A673 (cell line): Measurements from ENCODE around the gene PDCD11. TPM values are rescaled to one million over a fixed set of nuclear protein-coding genes. Genes with fewer than 3 reads are reported as not detected.

Experiments used
- BruUV-seq: library from RNA; stranded (reverse); fragments of 400-500 nt; replicated peaks from 2 replicates; lab custom pipeline; 2021; lab: Mats Ljungman, UMichigan
- CTCF ChIA-PET: fragments of 300-600 bp; sonication (Branson Sonifier 250); formaldehyde crosslinking; loops from one replicate; lab custom pipeline; 2022; ENCODE audit warnings: antibody characterized with exemption; lab: Charles Lee
- POLR2A ChIA-PET: fragments of 300-600 bp; sonication (Branson Sonifier 250); formaldehyde crosslinking; loops from one replicate; lab custom pipeline; 2022; ENCODE audit warnings: antibody characterized with exemption; ENCODE audit not compliant: low non-redundant PET; lab: Charles Lee
- DNase-seq: peaks from one replicate; pipeline ENCODE4 v3.0.0-alpha.2; 2015; ENCODE audit warnings: low spot score
- H3K27ac ChIP-seq: fragments of 200-600 bp; sonication (generic); 2 replicates; pipeline ENCODE4 v1.5.1; 2016; ENCODE audit warnings: mixed run types, low read depth, mild to moderate bottlenecking, mixed read lengths, antibody characterized with exemption, low read length; ENCODE audit not compliant: poor library complexity, severe bottlenecking
- H3K27me3 ChIP-seq: fragments of 200-600 bp; sonication (generic); replicated peaks from 2 replicates; pipeline ENCODE4 v1.6.1; 2017; ENCODE audit warnings: mixed run types, low read depth, mild to moderate bottlenecking, mixed read lengths, antibody characterized with exemption, low read length; ENCODE audit not compliant: insufficient read depth, poor library complexity
- H3K36me3 ChIP-seq: fragments of 200-600 bp; sonication (generic); 2 replicates; pipeline ENCODE4 v1.6.1; 2016; ENCODE audit warnings: mixed run types, mild to moderate bottlenecking, mixed read lengths, antibody characterized with exemption, low read length; ENCODE audit not compliant: insufficient read depth, poor library complexity, severe bottlenecking
- H3K4me1 ChIP-seq: fragments of 200-600 bp; sonication (generic); 2 replicates; pipeline ENCODE4 v1.6.1; 2017; ENCODE audit warnings: mixed run types, mild to moderate bottlenecking, mixed read lengths, antibody characterized with exemption, low read length; ENCODE audit not compliant: insufficient read depth, poor library complexity, severe bottlenecking
- H3K4me3 ChIP-seq: fragments of 200-600 bp; sonication (generic); 2 replicates; pipeline ENCODE4 v1.5.1; 2016; ENCODE audit warnings: low read depth, mixed run types, mild to moderate bottlenecking, mixed read lengths, low read length; ENCODE audit not compliant: poor library complexity, severe bottlenecking
- H3K9me3 ChIP-seq: fragments of 200-600 bp; sonication (generic); 2 replicates; pipeline ENCODE4 v1.6.1; 2016; ENCODE audit warnings: mixed run types, low read depth, mild to moderate bottlenecking, mixed read lengths, antibody characterized with exemption, low read length; ENCODE audit not compliant: poor library complexity, severe bottlenecking
- CTCF ChIP-seq: fragments of 300-800, 200-600 bp; sonication (generic); conservative IDR thresholded peaks from 2 replicates; pipeline ENCODE4 v1.5.1; 2017; ENCODE audit warnings: low read depth, mild to moderate bottlenecking, antibody characterized with exemption, low read length, moderate library complexity, mixed read lengths
- EZH2 ChIP-seq: fragments of 200-600 bp; sonication (generic); IDR thresholded peaks from 2 replicates; pipeline ENCODE4 v1.6.1; 2017; ENCODE audit warnings: borderline replicate concordance, low read depth, mild to moderate bottlenecking, mixed read lengths, antibody characterized with exemption, low read length; ENCODE audit not compliant: poor library complexity, severe bottlenecking
- intact Hi-C: fragments of 100-400 bp; cut with micrococcal nuclease; formaldehyde crosslinking; loops from one replicate; pipeline ENCODE4 v1.10.0; 2022; ENCODE audit not compliant: unreplicated experiment
- total RNA-seq: library from RNA; stranded (reverse); gene quantifications from 2 replicates; pipeline ENCODE4 v1.2.3, GENCODE V29; 2021

PDCD11 gene
- total RNA-seq, 1 experiment from 2014 or later: 78.1 TPM

GRCh38 chr10:103433858-103434257, 37.4 kb downstream of the PDCD11 start:
- no peaks in the 10 kb centered on the region for H3K4me1 ChIP-seq
- intact Hi-C loops: no loop called here
- TF ChIP-seq CTCF (no peak), EZH2 (no peak)
- peaks cover 70% of the 10 kb centered on the region for H3K36me3 ChIP-seq
- H3K4me3 ChIP-seq: no peak overlapping the region
- no peaks in the 10 kb centered on the region for H3K27me3 ChIP-seq
- no peak for DNase-seq
- no peaks in the 10 kb centered on the region for H3K9me3 ChIP-seq
- ChIA-PET CTCF (no interaction called here), POLR2A (no interaction called here)
- BruUV-seq: no TSS peak
- no peak overlapping the region for H3K27ac ChIP-seq

- H3K9me3 ChIP-seq: no peaks in the 10 kb centered on the region
- no peak for DNase-seq
- no peak overlapping the region for H3K27ac ChIP-seq
- intact Hi-C loops: no loop called here
- no TSS peak for BruUV-seq
- ChIA-PET CTCF (no interaction called here), POLR2A (no interaction called here)
- TF ChIP-seq EZH2: no peak
- TF ChIP-seq CTCF: no peak
- H3K4me1 ChIP-seq: no peaks in the 10 kb centered on the region
- no peaks in the 10 kb centered on the region for H3K27me3 ChIP-seq
- H3K4me3 ChIP-seq: no peak overlapping the region
- peaks cover 70% of the 10 kb centered on the region for H3K36me3 ChIP-seq
Observed at GRCh38 chr10:103439776-103440175, 43.4 kb downstream of the PDCD11 start.

GRCh38 chr10:103440416-103440815, 44.0 kb downstream of the PDCD11 start:
- DNase-seq: no peak
- H3K9me3 ChIP-seq: no peaks in the 10 kb centered on the region
- H3K4me1 ChIP-seq: no peaks in the 10 kb centered on the region
- ChIA-PET POLR2A (no interaction called here), CTCF (no interaction called here)
- peaks cover 74% of the 10 kb centered on the region for H3K36me3 ChIP-seq
- intact Hi-C loops: no loop called here
- TSS peak; percentile 71 for BruUV-seq
- no peaks in the 10 kb centered on the region for H3K27me3 ChIP-seq
- no peak overlapping the region for H3K4me3 ChIP-seq
- H3K27ac ChIP-seq: no peak overlapping the region
- TF ChIP-seq CTCF (no peak), EZH2 (no peak)
